Stimulated activated CD4-positive, alpha-beta T cell treated with anti-CD3 and anti-CD28 coated beads, Interleukin-1b, Interleukin-23, amount 100 ng/mL, for 1 hour (primary cell): ENCODE data around the gene WDR86.

Experiments used
- DNase-seq, 2 donors: peaks; one replicate each; pipeline ENCODE4 v3.0.0-alpha.2; 2020; ENCODE audit warnings: low read depth in 2 of 2

WDR86 gene

GRCh38 chr7:151427705-151428377 lies 18.0 kb upstream of the WDR86 start:
- no peak for DNase-seq

- DNase-seq, result no peak
Observed at GRCh38 chr7:151426904-151427704, 17.3 kb upstream of the WDR86 start.

GRCh38 chr7:151426441-151426903 lies 16.6 kb upstream of the WDR86 start:
- no peak for DNase-seq

GRCh38 chr7:151425670-151426440 lies 16.0 kb upstream of the WDR86 start:
- no peak for DNase-seq

GRCh38 chr7:151424799-151425198 lies 15.0 kb upstream of the WDR86 start:
- no peak for DNase-seq

GRCh38 chr7:151423936-151424335 lies 14.1 kb upstream of the WDR86 start:
- no peak for DNase-seq

GRCh38 chr7:151423226-151423625 lies 13.4 kb upstream of the WDR86 start:
- no peak for DNase-seq

GRCh38 chr7:151422212-151422611 lies 12.4 kb upstream of the WDR86 start:
- no peak for DNase-seq

GRCh38 chr7:151420144-151420543 lies 10.3 kb upstream of the WDR86 start:
- DNase-seq, result no peak

GRCh38 chr7:151416941-151417315 lies 7.1 kb upstream of the WDR86 start:
- no peak for DNase-seq

- DNase-seq, result no peak
Observed at GRCh38 chr7:151416112-151416940, 6.5 kb upstream of the WDR86 start.

- no peak for DNase-seq
Observed at GRCh38 chr7:151415375-151416105, 5.7 kb upstream of the WDR86 start.

GRCh38 chr7:151413241-151413640 lies 3.4 kb upstream of the WDR86 start:
- no peak for DNase-seq

- DNase-seq, result no peak
Observed at GRCh38 chr7:151412318-151412717, 2.5 kb upstream of the WDR86 start.

GRCh38 chr7:151411551-151411950 lies 1.7 kb upstream of the WDR86 start:
- DNase-seq, result no peak

GRCh38 chr7:151410405-151411390 lies 860 bp upstream of the WDR86 start:
- no peak for DNase-seq

- peak in 1 of 2 donors; percentile 34 for DNase-seq
Observed at GRCh38 chr7:151408839-151409666, 785 bp downstream of the WDR86 start.

- DNase-seq, result no peak
Observed at GRCh38 chr7:151408498-151408838, 1.4 kb downstream of the WDR86 start.
